GM12864 (cell line): ENCODE measurements around the gene DKK2.
A peak's percentile ranks its signal among the peaks of the same experiment; 100 is the strongest.

Experiments used
- DNase-seq: peaks from one replicate; pipeline ENCODE4 v3.0.0-alpha.2; 2011; ENCODE audit warnings: low read depth
- H3K4me3 ChIP-seq: 2 replicates; pipeline ENCODE4 v1.5.1; 2011; ENCODE audit warnings: mild to moderate bottlenecking, low read depth, low read length, control low read depth
- TF ChIP-seq, protein P1 (sequence below): IDR thresholded peaks from 2 replicates; pipeline ENCODE4 v1.5.1; 2011; ENCODE audit warnings: low read depth, mild to moderate bottlenecking, moderate library complexity, low read length, control low read depth, inconsistent platforms; ENCODE audit errors: missing control alignments

The DKK2 gene

DNA sequence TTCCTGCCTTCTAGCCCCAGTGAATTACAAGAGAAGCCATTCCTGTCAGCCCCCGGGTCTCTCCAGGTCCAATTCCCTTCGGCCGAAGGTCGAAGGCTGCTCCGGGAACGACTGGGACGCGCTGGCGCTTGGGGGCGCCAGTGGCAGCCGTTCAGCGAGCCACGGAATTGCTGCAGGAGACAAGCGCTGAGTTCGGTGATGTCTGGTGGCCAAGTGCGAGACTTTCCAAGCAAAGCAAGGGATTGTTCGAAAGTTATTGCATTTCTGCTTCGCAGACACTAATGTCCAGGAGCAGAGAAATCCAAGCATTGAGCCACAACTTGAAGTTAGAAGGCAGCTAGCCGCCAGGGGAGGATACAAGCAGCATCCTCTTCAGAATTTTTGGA, 1.1 kb upstream of the DKK2 start:
- TF ChIP-seq, protein P1, sequence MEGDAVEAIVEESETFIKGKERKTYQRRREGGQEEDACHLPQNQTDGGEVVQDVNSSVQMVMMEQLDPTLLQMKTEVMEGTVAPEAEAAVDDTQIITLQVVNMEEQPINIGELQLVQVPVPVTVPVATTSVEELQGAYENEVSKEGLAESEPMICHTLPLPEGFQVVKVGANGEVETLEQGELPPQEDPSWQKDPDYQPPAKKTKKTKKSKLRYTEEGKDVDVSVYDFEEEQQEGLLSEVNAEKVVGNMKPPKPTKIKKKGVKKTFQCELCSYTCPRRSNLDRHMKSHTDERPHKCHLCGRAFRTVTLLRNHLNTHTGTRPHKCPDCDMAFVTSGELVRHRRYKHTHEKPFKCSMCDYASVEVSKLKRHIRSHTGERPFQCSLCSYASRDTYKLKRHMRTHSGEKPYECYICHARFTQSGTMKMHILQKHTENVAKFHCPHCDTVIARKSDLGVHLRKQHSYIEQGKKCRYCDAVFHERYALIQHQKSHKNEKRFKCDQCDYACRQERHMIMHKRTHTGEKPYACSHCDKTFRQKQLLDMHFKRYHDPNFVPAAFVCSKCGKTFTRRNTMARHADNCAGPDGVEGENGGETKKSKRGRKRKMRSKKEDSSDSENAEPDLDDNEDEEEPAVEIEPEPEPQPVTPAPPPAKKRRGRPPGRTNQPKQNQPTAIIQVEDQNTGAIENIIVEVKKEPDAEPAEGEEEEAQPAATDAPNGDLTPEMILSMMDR = peak; percentile 18
- no peak overlapping the region for H3K4me3 ChIP-seq
- DNase-seq = no peak

DNA sequence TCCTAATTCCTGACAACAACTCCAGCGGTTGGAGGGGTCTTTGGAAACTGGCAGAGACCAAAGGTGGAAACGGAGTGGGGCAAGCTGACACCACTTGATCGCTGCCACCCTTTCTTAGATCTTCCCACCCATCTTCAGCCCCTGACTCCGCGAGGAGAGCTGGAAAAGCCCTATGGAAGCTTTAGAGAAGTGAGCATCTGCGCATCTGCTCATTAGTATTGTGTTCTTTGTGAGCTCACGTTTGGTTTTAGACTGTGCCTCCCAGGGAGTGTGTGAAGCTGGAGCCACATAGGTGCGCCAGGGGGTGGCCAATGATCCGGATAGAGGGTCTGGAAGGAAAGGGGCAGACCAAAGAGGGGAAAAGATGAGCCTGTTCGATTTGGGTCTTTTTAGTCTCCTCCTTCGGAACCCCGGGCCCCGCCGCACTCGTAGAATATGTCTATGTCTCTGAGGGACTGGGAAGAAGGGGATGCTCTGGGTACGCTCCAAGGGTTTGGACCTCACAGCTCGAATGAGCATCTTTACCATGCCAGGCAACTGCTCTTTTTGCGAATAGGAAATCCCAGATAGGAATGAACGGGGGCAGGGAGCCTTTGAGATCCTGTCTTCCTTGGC, 578 bp upstream of the DKK2 start:
- DNase-seq = no peak
- H3K4me3 ChIP-seq = no peak overlapping the region
- TF ChIP-seq, protein P1 = no peak

DNA sequence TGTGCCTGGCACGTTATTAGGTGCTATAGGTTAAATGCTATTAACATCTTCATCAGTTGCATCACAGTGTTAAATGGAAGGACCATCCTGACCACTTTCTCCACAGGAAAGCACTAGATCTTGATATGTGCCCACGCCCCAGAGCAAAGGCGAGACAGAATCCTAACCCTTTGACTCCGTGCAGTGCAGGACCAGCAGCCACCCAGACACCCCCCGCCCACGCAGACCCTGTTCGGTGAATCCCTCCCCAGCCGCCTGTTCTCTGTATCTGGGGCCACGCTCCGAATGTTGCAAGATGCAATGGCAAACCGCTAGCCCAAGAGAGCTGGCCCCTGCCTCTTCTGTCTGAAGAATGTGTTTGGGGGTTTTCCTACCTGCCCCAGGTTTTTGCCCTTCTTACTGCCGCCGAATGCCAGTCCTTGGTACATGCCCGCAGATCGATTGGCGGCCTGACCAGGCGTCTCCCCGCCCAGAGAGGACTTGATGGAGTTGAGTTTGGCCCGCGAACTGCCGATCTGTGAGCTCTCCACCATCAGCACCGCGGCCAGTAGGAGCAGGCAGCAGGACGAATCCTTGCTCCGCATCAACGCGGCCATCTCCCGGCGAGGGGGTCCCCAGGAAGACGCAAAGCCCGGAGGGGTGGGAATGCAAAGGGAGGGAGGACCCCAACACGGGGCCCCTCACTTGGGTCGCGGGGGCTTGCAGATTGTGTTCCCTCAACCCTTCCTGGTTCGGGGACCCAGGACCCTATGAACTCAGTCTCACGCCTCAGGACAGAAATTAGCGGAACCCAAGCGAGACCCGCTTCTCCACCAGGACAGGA, 906 bp downstream of the DKK2 start:
- TF ChIP-seq, protein P1 = no peak
- H3K4me3 ChIP-seq = no peak overlapping the region
- no peak for DNase-seq

DNA sequence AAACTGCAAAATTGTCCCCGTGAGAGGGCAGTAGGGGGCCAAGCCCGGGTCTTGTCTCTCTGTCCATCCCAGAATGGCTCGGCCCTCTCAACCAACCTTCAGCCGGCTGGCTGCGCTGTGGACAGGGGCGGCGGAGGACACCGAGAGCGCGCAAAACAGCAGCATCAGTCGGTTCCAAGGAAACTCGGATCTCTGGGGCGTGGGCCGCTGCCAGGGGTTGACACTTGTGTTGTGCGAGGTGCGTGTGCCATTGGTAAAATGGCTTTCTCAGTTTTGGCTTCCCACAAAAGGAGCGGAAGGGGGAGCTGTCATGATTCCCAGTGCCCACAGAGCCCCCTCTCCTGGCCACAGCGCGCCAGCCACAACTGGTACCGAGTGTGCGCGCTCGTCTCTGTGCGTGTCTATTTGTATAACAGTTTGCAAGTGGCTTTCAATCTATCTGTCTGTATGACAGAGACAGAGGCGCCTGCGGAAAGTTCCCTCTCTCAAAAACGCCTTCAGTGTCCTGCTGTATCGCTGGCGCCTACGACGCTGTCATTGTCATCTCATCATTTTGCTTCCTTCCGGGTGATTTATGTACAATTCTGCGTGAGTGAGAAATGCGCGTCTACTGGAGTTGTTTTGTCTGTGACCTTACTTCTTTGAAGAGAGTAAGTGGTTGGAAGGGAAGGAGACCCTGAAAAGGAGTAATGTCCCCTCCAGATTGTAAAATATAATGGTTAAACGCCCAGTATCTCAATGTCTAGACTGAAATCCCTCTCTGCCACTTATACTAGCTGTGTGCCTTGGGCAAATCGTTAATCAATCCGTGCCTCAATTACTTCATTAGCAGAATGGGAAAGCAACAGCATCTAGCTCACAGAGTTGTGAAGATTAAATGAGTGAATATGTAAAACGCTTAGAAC, 1.8 kb downstream of the DKK2 start:
- no peak overlapping the region for H3K4me3 ChIP-seq
- TF ChIP-seq, protein P1 = no peak
- no peak for DNase-seq

DNA sequence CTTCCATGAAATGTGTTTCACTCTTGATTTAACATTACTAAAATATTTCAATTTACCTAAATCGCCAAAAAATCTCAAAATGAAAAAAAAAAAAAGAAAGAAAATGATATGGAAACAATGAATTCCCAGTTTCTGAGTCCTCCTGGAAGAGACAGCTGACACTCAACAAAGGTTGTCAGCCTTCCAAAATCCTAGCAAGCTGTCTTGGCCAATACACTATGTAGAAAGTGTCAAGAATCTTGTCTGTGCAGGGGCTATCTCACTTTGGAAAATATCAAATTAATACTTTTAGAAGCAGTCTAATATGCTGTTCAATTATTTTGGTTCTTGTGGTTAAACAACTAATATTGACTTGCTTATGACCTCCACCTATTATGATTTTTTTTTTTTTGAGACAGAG, 8.7 kb downstream of the DKK2 start:
- H3K4me3 ChIP-seq = no peak overlapping the region
- TF ChIP-seq, protein P1 = no peak
- no peak for DNase-seq

DNA sequence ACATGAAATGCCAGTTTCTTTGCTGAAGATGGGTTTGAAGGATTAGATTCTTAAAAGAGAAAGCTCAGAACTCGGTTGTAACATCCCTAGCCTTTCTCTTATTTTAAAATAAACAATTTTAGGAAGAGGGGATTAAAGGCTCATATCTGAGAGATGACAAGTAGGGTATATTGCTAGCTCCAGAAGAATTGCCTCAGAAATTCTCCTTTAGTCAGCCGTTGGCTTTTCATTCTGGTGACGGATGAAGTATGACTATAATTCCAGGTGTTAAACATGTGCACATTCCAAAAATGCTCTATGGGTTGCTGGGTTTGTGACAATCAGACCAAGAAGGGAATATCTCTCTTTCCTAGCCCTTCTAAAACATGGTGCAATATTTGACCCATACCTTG, 17.8 kb downstream of the DKK2 start:
- TF ChIP-seq, protein P1 = no peak
- H3K4me3 ChIP-seq = no peak overlapping the region
- no peak for DNase-seq
